Stimulated activated CD4-positive, alpha-beta T cell treated with anti-CD3 and anti-CD28 coated beads, Interleukin-1b, Interleukin-23, amount 100 ng/mL, for 4 hours (primary cell): ENCODE measurements around the gene C11orf68.
A peak's percentile ranks its signal among the peaks of the same experiment; 100 is the strongest.
"Not testable (repeated sequence)": the region's sequence is repeated elsewhere in the genome, so short reads cannot be mapped to it uniquely, and the experiment has no call there.

Experiments
- DNase-seq, 2 donors: peaks; one replicate each; pipeline ENCODE4 v3.0.0-alpha.2; 2020; ENCODE audit warnings: low read depth in 2 of 2

Gene C11orf68

GRCh38 chr11:65915101-65915820, 3.6 kb downstream of the C11orf68 start:
- no peak for DNase-seq

DNA sequence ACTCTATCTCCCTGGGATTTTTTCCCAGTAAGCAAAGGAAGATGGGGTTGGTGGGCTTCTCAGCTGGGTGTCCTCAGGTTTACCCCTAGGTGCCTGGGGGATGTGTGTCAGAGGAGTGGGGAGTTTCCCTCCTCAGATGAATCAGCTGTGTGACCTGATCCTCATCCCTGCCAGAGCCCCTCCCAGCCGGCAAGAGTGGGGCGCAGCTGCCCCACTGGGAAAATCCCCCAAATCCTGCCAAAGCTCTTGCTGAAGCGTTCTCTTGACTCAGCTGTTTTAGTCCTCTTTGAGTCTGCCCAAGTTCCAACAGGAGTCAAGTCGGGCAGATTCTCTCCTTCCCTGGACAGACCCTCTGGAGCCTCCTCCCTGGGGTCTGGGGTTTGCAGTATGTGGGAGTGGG, 6.0 kb downstream of the C11orf68 start:
- DNase-seq: no peak

DNA sequence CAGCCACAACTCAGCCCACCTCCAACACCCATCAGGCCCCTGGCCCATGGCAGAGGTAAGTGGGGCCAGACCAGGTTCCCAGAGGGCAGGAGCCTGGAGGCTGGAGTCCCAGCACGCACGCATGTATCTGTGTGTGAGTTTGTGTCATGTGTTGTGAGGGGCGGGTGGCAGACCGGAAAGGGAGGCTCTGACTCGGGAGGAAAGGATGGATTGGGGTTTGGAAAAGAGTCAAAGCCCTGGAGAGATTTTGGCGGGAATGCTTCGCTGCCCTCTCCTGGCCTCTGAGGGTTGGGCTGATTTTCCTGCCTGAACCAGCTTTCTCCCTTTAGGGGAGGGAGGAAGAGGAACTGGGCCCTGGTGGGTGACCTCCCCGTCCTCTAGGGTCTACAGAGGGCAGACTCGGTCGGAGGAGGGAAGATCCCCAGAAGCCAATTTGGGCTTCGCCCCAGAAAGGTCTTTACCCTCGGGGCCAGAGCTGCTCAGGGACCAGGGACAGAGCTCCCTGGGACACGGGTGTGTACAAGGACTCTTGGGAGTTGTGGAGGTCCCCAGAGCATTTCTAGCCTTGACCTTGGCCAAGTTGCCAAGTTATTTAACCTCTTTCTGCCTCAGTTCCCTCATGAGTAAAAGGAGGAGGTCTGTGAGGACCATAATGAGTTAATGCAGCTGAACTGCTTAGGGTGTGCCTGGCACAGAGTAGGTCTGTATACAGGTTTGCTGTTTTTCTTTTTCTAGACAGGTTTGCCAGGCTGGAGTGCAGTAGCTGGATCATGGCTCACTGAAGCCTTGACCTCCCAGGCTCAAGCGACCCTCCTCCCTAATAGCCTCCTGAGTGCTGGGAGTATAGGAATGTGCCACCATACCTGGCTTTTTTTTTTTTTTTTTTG, 6.9 kb downstream of the C11orf68 start:
- no peak for DNase-seq

GRCh38 chr11:65907878-65908277, 11.0 kb downstream of the C11orf68 start:
- no peak for DNase-seq

DNA sequence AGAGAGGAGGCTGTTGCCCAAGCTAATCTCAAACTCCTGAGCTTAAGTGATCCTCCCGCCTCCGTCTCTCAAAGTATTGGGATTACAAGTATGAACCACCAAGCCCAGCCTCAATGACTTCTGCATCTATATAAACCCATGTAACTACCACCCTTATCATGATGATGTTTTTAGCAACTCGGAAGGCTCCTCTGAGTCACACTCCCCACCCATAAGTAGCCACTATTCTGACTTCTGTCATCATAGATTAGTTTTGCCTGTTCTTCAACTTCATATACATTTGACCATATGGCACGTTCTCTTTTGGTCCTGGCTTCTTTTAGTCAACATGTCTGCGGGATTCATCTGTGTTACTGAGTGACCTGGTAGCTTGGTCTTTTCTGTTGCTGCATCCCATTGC, 12.3 kb downstream of the C11orf68 start:
- DNase-seq: no peak

DNA sequence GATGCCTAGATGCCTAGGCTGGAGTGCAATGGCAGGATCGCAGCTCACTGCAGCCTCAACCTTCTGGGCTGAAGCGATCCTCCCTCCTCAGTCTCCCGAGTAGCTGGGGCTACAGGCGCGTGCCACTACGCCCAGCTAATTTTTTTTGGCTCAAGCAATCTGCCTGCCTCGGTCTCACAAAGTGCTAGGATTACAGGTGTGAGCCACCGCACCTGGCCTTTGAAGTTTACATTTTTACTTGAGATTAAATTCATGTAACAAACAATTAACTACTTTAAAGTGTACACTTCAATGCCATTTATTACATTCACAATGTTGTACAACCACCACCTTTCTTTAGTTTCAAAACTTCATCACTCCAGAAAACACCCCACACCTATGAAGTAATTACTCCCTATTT, 15.1 kb downstream of the C11orf68 start:
- DNase-seq: no peak

- DNase-seq: no peak
Measured at GRCh38 chr11:65903068-65903481, 15.8 kb downstream of the C11orf68 start.

DNA sequence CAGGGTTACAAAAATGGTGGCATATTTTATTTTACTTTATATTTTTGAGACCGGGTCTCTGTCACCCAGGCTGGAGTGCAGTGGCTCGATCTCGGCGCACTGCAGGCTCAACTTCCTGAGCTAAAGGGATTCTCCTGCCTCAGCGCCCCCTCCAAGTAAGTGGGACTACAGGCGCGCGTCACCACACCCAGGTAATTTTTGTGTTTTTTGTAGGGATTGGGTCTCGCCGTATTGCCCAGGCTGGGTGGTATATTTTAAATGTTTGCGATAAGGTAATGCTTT, 18.0 kb downstream of the C11orf68 start:
- no peak for DNase-seq

GRCh38 chr11:65900125-65900898, 18.6 kb downstream of the C11orf68 start, which contains the start of gene FOSL1:
FOSL1 (minus strand) TSS chr11:65900388; CDS start chr11:65900339, 49 bp downstream.
- DNase-seq: peak; percentile 89 to 93

DNA sequence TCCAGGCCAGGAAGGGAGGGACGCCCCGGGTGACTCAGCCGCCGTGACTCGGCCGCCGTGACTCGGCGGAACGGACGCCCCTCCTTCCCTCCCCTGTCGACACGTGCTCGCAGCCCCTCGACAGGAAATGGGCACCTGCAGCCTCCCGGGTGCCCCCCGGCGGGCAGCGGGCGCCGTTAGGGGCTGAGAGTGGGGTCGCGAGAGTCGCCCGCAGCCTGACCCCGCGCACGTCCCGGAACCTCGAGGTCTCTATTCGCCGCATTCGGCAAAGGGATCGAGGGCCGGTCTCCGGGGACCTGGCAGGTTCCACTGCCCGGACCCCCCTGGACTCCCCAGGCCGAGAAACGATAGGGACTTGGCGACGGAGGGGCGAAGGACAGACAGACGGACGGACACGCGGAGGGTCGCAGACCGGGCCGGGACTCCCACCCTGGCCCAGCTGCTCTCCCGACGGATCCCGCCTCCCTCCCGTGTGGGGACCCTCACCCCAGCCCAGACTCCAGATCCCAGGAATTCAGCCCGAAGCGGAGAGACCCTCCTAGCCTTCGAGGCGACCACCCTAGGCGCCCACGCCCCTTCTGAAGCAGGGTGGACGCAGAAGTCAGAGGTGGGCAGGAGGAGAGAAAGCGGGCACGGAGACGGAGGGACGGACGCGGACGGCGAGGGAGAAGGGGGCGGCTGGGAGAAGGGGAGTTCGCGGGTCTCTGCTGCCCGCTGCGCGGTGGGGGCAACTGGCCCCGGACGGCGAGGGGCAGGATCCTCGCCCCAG, 19.3 kb downstream of the C11orf68 start:
- DNase-seq: peak; percentile 63 to 75

DNA sequence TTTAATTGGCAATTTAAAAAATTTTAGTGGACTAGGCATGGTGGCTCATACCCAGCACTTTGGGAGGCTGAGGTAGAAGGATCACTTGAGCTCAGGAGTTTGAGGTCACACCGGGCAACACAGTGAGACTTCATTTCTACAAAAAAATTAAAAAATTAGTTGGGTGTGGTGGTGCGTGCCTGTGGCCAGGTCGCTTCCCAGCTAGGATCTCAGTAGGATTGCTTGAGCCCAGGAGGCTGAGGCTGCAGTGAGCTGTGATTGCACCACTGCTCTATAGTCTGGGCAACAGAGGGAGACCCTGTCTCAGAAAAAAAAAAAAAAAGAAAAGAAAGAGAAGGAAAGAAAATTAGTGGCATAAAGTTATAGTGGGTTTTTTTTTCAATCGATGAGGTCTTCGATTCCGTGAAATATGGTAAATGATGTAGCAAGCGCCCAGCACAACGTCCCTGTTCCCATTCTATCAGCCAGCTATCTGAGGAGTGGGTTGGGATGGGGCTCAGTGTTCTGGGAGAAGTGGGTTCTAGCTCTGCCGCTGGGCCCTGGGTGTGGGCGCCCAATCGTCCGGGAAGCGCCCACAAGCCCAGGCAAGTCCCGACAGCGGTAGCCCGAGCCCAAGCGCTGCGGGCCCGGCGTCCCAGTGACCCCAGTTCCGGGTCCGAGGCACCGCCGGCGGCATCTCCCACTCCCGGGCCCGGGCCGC, 20.1 kb downstream of the C11orf68 start:
- no peak for DNase-seq

- DNase-seq: no peak
Measured at GRCh38 chr11:65897020-65897471, 21.8 kb downstream of the C11orf68 start.

- DNase-seq: no peak
Measured at GRCh38 chr11:65896034-65896999, 22.5 kb downstream of the C11orf68 start.

DNA sequence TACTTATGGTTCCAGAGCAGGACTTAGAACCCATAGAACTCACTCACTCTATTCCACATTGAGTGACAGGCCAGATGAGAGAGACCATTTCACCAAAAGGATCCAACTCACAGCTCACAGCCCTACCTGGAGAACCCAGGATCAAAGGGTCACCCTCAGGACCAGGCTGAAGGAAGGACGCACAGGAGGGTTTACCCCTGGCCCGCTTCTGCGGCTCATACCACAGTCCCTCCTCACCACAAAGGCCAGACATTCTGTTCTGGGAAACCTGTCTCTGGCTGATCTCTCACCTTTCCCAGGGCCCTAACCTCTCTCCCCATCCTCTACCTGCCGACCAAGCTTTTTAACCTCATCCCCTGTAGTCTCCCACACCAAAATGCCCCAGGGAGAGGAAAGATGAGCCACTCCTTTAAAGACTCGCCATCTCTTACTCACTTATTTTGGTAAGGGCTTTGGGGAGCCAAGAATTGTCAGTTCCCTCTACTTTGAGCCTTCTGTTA, 23.3 kb downstream of the C11orf68 start:
- no peak for DNase-seq

DNA sequence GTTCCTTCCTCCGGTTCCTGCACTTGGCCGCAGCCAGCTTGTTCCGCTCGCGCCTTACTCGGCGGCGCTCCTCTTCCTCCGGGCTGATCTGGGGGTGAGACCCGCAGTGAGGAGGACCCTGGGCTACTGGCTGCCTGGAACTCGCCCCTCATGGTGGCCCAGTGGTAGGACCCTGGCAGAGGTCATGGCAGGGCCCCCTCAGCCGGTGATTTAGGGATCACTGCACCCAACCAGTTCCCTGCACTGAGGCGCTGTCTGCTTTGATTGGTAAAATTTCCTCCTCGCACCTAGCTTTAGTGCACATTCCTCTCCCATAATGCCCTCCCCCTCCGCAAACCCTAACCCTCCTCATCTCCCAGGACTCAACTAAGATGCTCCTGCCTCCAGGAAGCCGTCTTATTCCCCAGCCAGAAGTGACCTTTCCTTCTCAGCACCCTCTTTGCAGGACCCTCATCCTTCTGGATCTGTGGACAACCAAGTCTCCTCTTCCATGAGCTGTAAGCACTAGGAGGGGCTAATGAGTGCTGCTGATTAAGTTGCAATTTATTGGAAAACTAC, 24.7 kb downstream of the C11orf68 start:
- no peak for DNase-seq

DNA sequence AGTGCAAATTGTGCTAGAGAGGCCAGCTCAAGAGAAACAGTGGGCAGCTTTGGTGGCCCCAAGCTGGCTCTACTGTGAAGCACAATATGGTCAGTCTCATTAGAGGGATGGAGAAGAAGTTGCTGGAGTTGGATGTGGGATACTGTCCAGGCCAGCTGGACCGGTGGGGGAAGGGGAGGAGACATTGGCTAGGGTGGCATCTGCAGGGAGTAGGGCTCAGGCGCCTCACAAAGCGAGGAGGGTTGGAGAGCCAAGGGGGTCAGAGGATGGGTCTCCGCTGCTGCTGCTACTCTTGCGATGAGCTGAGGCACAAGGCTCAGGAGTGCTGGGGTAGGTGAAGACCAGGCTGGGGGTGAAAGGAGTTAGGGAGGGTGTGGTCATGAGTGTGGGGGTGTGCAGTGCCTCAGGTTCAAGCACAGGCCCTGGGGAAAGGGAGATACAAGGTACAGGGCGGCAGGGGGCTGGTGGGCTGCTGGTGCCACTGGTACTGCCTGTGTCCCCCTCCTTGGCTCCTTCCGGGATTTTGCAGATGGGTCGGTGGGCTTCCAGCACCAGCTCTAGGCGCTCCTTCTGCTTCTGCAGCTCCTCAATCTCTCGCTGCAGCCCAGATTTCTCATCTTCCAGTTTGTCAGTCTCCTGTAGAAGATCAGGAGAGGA, 26.1 kb downstream of the C11orf68 start:
- DNase-seq: no peak

DNA sequence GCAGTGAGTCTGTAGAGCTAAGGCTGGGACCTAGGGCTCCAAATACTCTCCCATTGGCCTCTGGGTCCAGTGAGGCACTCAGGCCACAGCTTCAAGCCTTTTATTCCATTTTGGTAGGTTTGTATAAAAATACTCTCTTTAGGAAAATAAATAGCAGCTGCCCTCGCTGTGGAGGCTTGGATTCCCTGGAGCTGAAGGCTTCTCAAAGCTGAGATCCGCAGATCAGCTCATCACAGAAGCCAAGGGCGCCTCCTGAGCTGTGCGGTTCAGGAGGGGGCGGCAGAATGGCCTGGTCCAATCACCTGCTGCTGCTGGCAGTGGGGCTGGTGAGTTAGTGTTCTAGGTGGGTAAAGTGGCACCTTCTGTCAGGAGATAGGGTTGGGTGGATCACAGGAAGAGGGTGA, 26.7 kb downstream of the C11orf68 start:
- DNase-seq: not testable (repeated sequence)
